ENCODE measurements around the gene C17orf58.

- TF ChIP-seq POLR2AphosphoS5 (IDR thresholded peaks at IDR 0.05; ENCODE audit: low read depth, low read length), result no peak
- TF ChIP-seq, protein P1, sequence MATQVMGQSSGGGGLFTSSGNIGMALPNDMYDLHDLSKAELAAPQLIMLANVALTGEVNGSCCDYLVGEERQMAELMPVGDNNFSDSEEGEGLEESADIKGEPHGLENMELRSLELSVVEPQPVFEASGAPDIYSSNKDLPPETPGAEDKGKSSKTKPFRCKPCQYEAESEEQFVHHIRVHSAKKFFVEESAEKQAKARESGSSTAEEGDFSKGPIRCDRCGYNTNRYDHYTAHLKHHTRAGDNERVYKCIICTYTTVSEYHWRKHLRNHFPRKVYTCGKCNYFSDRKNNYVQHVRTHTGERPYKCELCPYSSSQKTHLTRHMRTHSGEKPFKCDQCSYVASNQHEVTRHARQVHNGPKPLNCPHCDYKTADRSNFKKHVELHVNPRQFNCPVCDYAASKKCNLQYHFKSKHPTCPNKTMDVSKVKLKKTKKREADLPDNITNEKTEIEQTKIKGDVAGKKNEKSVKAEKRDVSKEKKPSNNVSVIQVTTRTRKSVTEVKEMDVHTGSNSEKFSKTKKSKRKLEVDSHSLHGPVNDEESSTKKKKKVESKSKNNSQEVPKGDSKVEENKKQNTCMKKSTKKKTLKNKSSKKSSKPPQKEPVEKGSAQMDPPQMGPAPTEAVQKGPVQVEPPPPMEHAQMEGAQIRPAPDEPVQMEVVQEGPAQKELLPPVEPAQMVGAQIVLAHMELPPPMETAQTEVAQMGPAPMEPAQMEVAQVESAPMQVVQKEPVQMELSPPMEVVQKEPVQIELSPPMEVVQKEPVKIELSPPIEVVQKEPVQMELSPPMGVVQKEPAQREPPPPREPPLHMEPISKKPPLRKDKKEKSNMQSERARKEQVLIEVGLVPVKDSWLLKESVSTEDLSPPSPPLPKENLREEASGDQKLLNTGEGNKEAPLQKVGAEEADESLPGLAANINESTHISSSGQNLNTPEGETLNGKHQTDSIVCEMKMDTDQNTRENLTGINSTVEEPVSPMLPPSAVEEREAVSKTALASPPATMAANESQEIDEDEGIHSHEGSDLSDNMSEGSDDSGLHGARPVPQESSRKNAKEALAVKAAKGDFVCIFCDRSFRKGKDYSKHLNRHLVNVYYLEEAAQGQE (IDR thresholded peaks at IDR 0.05; ENCODE audit: insufficient read depth in 1 of 2, low read depth in 2 of 2, low read length in 2 of 2), result no peak
Observed at GRCh38 chr17:68034452-68034776, 38.1 kb upstream of the C17orf58 start.
